ENCODE data around the gene CSH2. TPM values are rescaled to one million over a fixed set of nuclear protein-coding genes. Genes with fewer than 3 reads are reported as not detected.
A peak's percentile ranks its signal among the peaks of the same experiment; 100 is the strongest.

The CSH2 gene
- total and polyA plus RNA-seq, 9 of the 15 experiments (the other 6 are each of a cell fraction or from before 2014, with no cell fraction given): not detected

DNA sequence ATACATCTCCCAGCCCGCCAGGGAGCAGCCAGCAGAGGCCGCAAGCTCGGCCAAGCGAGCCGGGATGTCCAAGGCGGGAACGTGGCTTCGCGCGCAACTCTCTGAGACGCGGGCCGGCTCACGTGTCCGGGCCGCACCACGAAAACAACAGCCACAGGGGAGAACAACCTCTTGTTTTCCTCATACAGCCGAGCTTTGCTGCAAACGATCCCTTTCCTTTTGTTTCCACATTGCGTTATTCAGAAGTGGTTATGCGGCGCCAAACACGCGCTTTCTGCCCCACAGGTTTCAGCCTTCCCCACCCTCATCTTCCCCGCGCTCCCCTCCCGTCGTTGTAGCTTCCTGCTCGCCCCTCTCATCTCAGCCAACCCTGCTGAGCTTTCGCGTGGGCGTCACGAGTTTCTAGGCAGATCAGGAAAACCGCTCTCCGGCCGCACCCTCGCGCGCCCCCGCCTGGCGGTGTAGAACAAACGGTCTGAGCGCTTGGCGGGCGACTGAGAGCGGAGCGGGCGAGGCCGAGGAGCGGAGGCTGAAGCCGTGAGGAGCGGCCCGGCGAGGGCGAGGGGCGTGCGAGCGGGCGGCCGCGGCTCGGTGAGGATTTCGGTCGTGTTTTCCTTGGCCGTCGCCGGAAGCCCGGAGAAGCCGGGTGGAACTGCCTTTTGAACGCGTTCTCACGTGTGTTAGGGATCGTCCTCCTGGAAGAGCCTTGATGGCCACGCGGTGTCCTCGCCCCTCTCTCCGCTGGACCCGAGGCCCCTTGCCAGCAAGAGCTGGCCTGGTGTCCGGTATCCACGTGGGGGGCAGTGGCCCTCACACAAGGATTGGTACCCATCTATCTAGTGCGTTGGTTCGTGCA is 24.4 kb downstream of the CSH2 start:
- CTCF ChIA-PET (ENCODE audit: low intra/inter-chr PET ratio): interaction anchor here (0.6 kb wide), 1 partner anchor 1371 kb away, joined by 3 read pairs; no protein-coding TSS in a partner anchor
- Histone ChIP-seq H4K20me1 (replicated peaks; ENCODE audit: control insufficient read depth, insufficient read depth, low read length) (no peaks in the 10 kb centered on the region), H3K36me3 (ENCODE audit: control insufficient read depth, insufficient read depth, low read length) (peaks cover 5% of the 10 kb centered on the region; the same call in 1 of the 3 replicates), H3K4me2 (ENCODE audit: insufficient read depth, low read length) (peak overlapping the region; percentile 86), H3K9me3 (replicated peaks; ENCODE audit: control insufficient read depth, insufficient read depth, low read depth, low read length) (peaks cover 2% of the 10 kb centered on the region; the same call in 1 of the 2 replicates), H3K9me1 (ENCODE audit: control insufficient read depth, insufficient read depth, low read length) (no peaks in the 10 kb centered on the region), H3K4me3 (peak overlapping the region; percentile 40), H2AFZ (ENCODE audit: low read depth, low read length) (peak overlapping the region; percentile 100), H3K27me3 (ENCODE audit: control insufficient read depth in 2 of 2, insufficient read depth in 2 of 2, low read length in 2 of 2) (no peaks in the 10 kb centered on the region), H3K79me2 (ENCODE audit: control insufficient read depth, insufficient read depth, low read length) (peaks cover 30% of the 10 kb centered on the region), H3K4me1 (replicated peaks in 1 of 2; ENCODE audit: control insufficient read depth in 2 of 2, insufficient read depth in 2 of 2, low read length in 2 of 2) (peaks cover 22 to 26% of the 10 kb centered on the region in 2 experiments; a peak in 4 of 5 replicates), H3K27ac (ENCODE audit: extremely low read depth, low read depth, low read length) (peak overlapping the region; percentile 99), H3K9ac (ENCODE audit: insufficient read depth in 1 of 2, low read depth in 2 of 2, low read length in 2 of 2) (peak overlapping the region; percentile 91 to 95)
- DNase-seq (ENCODE audit: extremely low read depth in 1 of 4, low spot score in 3 of 4) (peak; percentile 92 to 99 (median 96)), ATAC-seq (peak; percentile 93), FAIRE-seq (peak; percentile 89)
- intact Hi-C loops (cut with micrococcal nuclease): loop anchor here (10.0 kb wide), 2 partner anchors 224 to 414 kb away; partner anchors contain the start of gene MAP3K3
- in situ Hi-C loops (cut with MboI): loop anchor here (25.0 kb wide), 1 partner anchor 412 kb away; the partner anchor contains the start of gene CYB561
- BruUV-seq (replicated peaks): TSS peak; percentile 69
- under 1% methylated on average over 50 of the region's 82 CpGs for WGBS (ENCODE audit: insufficient coverage, low coverage, missing lambda C conversion rate)
- POLR2A ChIA-PET: interaction anchor here (0.6 to 1.7 kb wide), 9 partner anchors 9 to 76 kb away, joined by 3 to 10 read pairs (median 6); partner anchors contain the start of genes CCDC47 and PSMC5
- TF ChIP-seq ZNF785 (CRISPR knock-in tag; IDR thresholded peaks at IDR 0.05): no peak
- peak; percentile 98 for TF ChIP-seq ZNF232 (CRISPR knock-in tag; IDR thresholded peaks at IDR 0.05)
- TF ChIP-seq, protein P1, sequence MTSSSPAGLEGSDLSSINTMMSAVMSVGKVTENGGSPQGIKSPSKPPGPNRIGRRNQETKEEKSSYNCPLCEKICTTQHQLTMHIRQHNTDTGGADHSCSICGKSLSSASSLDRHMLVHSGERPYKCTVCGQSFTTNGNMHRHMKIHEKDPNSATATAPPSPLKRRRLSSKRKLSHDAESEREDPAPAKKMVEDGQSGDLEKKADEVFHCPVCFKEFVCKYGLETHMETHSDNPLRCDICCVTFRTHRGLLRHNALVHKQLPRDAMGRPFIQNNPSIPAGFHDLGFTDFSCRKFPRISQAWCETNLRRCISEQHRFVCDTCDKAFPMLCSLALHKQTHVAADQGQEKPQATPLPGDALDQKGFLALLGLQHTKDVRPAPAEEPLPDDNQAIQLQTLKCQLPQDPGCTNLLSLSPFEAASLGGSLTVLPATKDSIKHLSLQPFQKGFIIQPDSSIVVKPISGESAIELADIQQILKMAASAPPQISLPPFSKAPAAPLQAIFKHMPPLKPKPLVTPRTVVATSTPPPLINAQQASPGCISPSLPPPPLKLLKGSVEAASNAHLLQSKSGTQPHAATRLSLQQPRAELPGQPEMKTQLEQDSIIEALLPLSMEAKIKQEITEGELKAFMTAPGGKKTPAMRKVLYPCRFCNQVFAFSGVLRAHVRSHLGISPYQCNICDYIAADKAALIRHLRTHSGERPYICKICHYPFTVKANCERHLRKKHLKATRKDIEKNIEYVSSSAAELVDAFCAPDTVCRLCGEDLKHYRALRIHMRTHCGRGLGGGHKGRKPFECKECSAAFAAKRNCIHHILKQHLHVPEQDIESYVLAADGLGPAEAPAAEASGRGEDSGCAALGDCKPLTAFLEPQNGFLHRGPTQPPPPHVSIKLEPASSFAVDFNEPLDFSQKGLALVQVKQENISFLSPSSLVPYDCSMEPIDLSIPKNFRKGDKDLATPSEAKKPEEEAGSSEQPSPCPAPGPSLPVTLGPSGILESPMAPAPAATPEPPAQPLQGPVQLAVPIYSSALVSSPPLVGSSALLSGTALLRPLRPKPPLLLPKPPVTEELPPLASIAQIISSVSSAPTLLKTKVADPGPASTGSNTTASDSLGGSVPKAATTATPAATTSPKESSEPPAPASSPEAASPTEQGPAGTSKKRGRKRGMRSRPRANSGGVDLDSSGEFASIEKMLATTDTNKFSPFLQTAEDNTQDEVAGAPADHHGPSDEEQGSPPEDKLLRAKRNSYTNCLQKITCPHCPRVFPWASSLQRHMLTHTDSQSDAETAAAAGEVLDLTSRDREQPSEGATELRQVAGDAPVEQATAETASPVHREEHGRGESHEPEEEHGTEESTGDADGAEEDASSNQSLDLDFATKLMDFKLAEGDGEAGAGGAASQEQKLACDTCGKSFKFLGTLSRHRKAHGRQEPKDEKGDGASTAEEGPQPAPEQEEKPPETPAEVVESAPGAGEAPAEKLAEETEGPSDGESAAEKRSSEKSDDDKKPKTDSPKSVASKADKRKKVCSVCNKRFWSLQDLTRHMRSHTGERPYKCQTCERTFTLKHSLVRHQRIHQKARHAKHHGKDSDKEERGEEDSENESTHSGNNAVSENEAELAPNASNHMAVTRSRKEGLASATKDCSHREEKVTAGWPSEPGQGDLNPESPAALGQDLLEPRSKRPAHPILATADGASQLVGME (CRISPR knock-in tag; IDR thresholded peaks at IDR 0.05): peak; percentile 66; the same call in 1 of the 2 replicates
- peak; percentile 79 for TF ChIP-seq KHSRP (IDR thresholded peaks at IDR 0.05)
- TF ChIP-seq SMARCC2 (IDR thresholded peaks at IDR 0.05; ENCODE audit: low read depth): no peak
- peak; percentile 95 for TF ChIP-seq RB1 (IDR thresholded peaks at IDR 0.05; ENCODE audit: low read depth)
- TF ChIP-seq U2AF1 (optimal IDR thresholded peaks at IDR 0.05; ENCODE audit: low read depth, low read length): no peak
- TF ChIP-seq, protein P2, sequence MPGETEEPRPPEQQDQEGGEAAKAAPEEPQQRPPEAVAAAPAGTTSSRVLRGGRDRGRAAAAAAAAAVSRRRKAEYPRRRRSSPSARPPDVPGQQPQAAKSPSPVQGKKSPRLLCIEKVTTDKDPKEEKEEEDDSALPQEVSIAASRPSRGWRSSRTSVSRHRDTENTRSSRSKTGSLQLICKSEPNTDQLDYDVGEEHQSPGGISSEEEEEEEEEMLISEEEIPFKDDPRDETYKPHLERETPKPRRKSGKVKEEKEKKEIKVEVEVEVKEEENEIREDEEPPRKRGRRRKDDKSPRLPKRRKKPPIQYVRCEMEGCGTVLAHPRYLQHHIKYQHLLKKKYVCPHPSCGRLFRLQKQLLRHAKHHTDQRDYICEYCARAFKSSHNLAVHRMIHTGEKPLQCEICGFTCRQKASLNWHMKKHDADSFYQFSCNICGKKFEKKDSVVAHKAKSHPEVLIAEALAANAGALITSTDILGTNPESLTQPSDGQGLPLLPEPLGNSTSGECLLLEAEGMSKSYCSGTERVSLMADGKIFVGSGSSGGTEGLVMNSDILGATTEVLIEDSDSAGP (CRISPR knock-in tag; IDR thresholded peaks at IDR 0.05): 0 out of 2 replicates have a peak, but pooled peaks have one; percentile 32
- peak; percentile 62; the same call in 1 of the 2 replicates for TF ChIP-seq TARDBP (IDR thresholded peaks at IDR 0.05)
- 0 out of 2 replicates have a peak, but pooled peaks have one; percentile 44 for TF ChIP-seq ZNF644 (tag; IDR thresholded peaks at IDR 0.05; ENCODE audit: low read depth)
- TF ChIP-seq XRCC5 (IDR thresholded peaks at IDR 0.05; ENCODE audit: low read depth, low read length): 0 out of 2 replicates have a peak, but pooled peaks have one; percentile 59
- no peak for TF ChIP-seq RBM17 (IDR thresholded peaks at IDR 0.05; ENCODE audit: borderline replicate concordance, low read depth, low read length)
- TF ChIP-seq KLF13 (tag; IDR thresholded peaks at IDR 0.05; ENCODE audit: borderline replicate concordance, low read depth): peak; percentile 68; the same call in 1 of the 2 replicates

Data from K562 (cell line).